Suprapubic skin (tissue), 4 donors: ENCODE results near the gene IL20. TPM values are rescaled to one million over a fixed set of nuclear protein-coding genes. Genes with fewer than 3 reads are reported as not detected.

Experiments used
- DNase-seq, 2 donors: peaks; one replicate each; pipeline ENCODE4 v3.0.0-alpha.2; 2019; ENCODE audit warnings: low spot score in 2 of 2
- H3K27ac ChIP-seq: fragments of 200-600 bp; sonication (generic); one replicate; pipeline ENCODE4 v1.5.1; 2019
- H3K27me3 ChIP-seq: fragments of 200-600 bp; sonication (generic); one replicate; pipeline ENCODE4 v1.5.1; 2019
- H3K36me3 ChIP-seq: fragments of 200-600 bp; sonication (generic); one replicate; pipeline ENCODE4 v1.5.1; 2019
- H3K4me1 ChIP-seq: fragments of 200-600 bp; sonication (generic); one replicate; pipeline ENCODE4 v1.5.1; 2019
- H3K4me3 ChIP-seq: fragments of 200-600 bp; sonication (generic); one replicate; pipeline ENCODE4 v1.5.1; 2019; ENCODE audit warnings: mild to moderate bottlenecking
- H3K9me3 ChIP-seq: fragments of 200-600 bp; sonication (generic); one replicate; pipeline ENCODE4 v1.5.1; 2019
- EP300 ChIP-seq: sonication (generic); formaldehyde crosslinking; IDR thresholded peaks from one replicate; pipeline ENCODE4 v1.6.1; 2017; ENCODE audit warnings: antibody characterized with exemption
- POLR2A ChIP-seq, 2 donors: fragments of 450-650 bp; IDR thresholded peaks; one replicate each; pipeline ENCODE4 v1.6.1; 2017; ENCODE audit warnings: antibody characterized with exemption in 2 of 2, mild to moderate bottlenecking in 2 of 2, moderate library complexity in 2 of 2
- POLR2AphosphoS5 ChIP-seq, 3 donors: sonication (generic); formaldehyde crosslinking; IDR thresholded peaks; one replicate each; pipeline ENCODE4 v1.6.1; 2017; ENCODE audit warnings: antibody characterized with exemption in 3 of 3
- WGBS: methylation state at CpG from one replicate; pipeline ENCODE4 v1.1.5; 2018; 5-methylcytosine and 5-hydroxymethylcytosine counted together
- total RNA-seq, 4 donors: library from RNA; depleted of rRNA; stranded (reverse); fragments of >200 nt; gene quantifications; one replicate each; pipeline ENCODE4 v1.1.0, GENCODE V29; 2016
- TF ChIP-seq, protein P1 (sequence below), 2 donors: fragments of 200-600 bp in 1 of 2; fragments of 450-650 bp in 1 of 2; sonication (generic) in 1 of 2; IDR thresholded peaks; one replicate each; pipeline ENCODE4 v1.5.1; 2016 to 2019; ENCODE audit warnings: antibody characterized with exemption in 2 of 2, mild to moderate bottlenecking in 1 of 2, moderate library complexity in 1 of 2

IL20 gene, protein sequence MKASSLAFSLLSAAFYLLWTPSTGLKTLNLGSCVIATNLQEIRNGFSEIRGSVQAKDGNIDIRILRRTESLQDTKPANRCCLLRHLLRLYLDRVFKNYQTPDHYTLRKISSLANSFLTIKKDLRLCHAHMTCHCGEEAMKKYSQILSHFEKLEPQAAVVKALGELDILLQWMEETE
- 1 to 10 TPM in 2 of 4 donors, under 1 TPM in 1, not detected in 1; 0.76 to 1.4 (median 1.0) TPM for total RNA-seq

DNA sequence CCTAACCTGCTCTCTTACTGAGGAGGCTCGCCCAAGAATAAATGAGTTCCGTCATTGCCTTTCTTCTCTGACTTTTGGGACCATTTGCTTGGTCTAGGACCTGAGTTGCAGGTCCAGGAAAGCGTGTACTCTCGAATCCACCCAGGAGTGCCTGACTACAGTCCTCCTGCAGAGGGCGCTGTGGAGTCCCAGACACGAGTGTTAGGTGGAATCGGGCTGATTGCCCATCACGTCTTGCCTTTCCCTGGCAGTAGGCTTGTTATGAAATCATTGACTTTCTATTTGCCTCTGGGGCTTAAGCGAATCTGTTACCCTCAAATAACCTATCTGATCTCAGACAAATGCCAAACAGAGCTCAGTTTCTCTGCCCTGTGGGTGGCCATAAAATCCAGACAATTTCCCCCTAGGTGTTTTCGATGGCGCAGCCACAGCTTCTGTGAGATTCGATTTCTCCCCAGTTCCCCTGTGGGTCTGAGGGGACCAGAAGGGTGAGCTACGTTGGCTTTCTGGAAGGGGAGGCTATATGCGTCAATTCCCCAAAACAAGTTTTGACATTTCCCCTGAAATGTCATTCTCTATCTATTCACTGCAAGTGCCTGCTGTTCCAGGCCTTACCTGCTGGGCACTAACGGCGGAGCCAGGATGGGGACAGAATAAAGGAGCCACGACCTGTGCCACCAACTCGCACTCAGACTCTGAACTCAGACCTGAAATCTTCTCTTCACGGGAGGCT, at the start of gene IL20:
Gene IL20, plus strand, starts transcription at position 685 of the 733 bp plus-strand sequence. CDS start 230 bp downstream, outside the sequence.
- H3K4me3 ChIP-seq = no peak within 1 kb of the TSS
- no peak for TF ChIP-seq EP300
- TF ChIP-seq, protein P1, sequence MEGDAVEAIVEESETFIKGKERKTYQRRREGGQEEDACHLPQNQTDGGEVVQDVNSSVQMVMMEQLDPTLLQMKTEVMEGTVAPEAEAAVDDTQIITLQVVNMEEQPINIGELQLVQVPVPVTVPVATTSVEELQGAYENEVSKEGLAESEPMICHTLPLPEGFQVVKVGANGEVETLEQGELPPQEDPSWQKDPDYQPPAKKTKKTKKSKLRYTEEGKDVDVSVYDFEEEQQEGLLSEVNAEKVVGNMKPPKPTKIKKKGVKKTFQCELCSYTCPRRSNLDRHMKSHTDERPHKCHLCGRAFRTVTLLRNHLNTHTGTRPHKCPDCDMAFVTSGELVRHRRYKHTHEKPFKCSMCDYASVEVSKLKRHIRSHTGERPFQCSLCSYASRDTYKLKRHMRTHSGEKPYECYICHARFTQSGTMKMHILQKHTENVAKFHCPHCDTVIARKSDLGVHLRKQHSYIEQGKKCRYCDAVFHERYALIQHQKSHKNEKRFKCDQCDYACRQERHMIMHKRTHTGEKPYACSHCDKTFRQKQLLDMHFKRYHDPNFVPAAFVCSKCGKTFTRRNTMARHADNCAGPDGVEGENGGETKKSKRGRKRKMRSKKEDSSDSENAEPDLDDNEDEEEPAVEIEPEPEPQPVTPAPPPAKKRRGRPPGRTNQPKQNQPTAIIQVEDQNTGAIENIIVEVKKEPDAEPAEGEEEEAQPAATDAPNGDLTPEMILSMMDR (IDR thresholded peaks at IDR 0.05) = peak; percentile 71 to 88
- no peak for TF ChIP-seq POLR2A (IDR thresholded peaks at IDR 0.05)
- 35% methylated on average over 19 of the region's 19 CpGs for WGBS

DNA sequence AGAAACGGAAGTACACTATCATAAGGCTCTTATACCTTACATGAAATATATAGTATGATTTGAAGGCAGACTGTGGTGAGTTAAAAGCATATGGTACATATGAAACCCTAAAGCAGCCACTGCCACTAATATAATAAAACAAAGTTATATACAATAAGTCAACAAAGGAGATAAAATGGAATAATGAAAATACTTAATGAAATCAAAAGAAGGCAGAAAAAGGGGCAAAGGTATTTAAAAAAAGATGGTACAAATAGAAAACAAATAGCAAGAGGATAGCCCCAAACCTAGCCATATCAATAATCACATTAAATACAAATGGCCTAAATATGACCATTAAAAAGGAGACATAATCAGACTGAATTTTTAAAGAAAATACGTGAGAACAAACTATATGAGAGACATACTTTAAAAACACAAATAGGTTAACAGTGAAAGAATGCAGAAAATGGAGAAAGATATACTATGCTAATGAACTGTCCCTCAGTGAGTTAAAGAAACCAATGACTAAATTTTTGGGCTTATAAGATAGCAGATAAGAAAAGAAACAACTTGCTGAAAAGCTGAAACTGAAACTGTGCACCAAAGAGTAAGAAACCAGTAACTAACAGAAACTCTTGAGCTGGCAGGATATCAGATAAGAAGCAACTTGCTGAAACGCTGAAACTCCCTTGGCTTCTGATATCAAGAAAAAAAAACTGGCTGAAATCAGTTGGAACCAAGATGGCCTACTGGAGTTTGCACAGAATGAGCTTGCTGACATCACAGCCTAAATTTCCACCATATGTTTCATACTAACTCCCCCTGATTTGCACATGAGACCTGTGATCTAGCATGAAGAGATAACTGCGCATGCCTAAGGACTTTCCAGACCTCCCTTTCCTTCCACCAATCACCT, 48.8 kb upstream of the IL20 start:
- no peak overlapping the region for H3K4me3 ChIP-seq
- no peak overlapping the region for H3K27ac ChIP-seq
- peaks cover 4% of the 10 kb centered on the region for H3K9me3 ChIP-seq
- 62% methylated on average over 4 of the region's 4 CpGs for WGBS
- H3K4me1 ChIP-seq = no peaks in the 10 kb centered on the region
- H3K27me3 ChIP-seq = no peaks in the 10 kb centered on the region
- no peaks in the 10 kb centered on the region for H3K36me3 ChIP-seq
- TF ChIP-seq POLR2AphosphoS5 (IDR thresholded peaks at IDR 0.05) (no peak), EP300 (no peak), POLR2A (IDR thresholded peaks at IDR 0.05) (no peak)
- TF ChIP-seq, protein P1 (IDR thresholded peaks at IDR 0.05) = no peak
- DNase-seq = no peak

More for the DNA sequence above, at the start of gene IL20:
- DNase-seq = peak; percentile 84
- Histone ChIP-seq H3K9me3 (no peaks in the 10 kb centered on the region), H3K27me3 (peaks cover 18% of the 10 kb centered on the region), H3K36me3 (no peaks in the 10 kb centered on the region), H3K4me1 (peaks cover 10% of the 10 kb centered on the region), H3K27ac (no peak within 1 kb of the TSS)

DNA sequence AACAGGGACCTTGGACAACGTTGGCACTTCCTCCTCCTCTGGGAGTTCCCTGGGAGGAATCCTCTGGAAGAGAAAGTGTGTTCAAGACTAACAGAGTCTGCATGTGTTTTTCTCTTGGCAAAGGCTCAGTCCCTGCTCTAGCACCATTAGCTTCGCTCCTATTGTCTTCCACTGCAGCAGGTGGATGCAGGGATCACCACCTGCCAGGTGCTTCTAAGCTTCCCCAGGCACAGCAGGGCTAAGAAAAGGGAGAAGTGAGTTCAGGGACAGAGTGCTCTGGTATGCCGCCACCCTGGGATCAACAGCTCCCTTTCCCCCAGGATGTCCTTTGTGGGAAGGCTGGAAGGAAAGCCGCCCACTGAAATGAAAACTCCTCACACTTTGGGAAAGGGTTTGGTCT, 43.9 kb upstream of the IL20 start:
- H3K36me3 ChIP-seq = no peaks in the 10 kb centered on the region
- H3K9me3 ChIP-seq = no peaks in the 10 kb centered on the region
- H3K4me3 ChIP-seq = no peak overlapping the region
- no peak for DNase-seq
- 75% methylated on average over 4 of the region's 4 CpGs for WGBS
- TF ChIP-seq POLR2A (IDR thresholded peaks at IDR 0.05) (no peak), POLR2AphosphoS5 (IDR thresholded peaks at IDR 0.05) (no peak)
- TF ChIP-seq, protein P1 (IDR thresholded peaks at IDR 0.05) = no peak
- H3K27me3 ChIP-seq = no peaks in the 10 kb centered on the region
- H3K4me1 ChIP-seq = peaks cover 6% of the 10 kb centered on the region
- H3K27ac ChIP-seq = no peak overlapping the region

DNA sequence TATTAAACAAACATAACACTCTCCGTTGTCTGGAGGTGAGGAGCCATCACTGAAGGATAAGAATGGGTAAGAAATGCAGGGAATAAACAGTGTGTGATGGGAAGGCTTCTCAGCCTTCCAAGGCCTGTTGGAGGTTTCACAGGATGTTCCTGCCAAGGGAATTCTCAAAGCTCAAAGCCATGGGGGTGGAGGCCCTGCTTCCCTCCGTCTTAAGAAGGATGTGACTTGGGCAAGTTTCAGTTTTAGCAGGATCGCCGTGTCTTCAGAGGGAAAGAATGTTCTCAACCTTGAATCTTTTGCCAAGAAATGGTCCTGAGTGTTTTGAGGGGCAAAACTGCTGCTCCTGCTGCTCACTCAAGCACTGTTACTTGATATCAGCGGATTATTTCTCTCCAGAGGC, 41.7 kb upstream of the IL20 start:
- peaks cover 6% of the 10 kb centered on the region for H3K4me1 ChIP-seq
- WGBS = 56% methylated on average over 5 of the region's 5 CpGs

More for the DNA sequence above, 41.7 kb upstream of the IL20 start:
- TF ChIP-seq POLR2A (IDR thresholded peaks at IDR 0.05) = no peak
- no peak for TF ChIP-seq POLR2AphosphoS5 (IDR thresholded peaks at IDR 0.05)
- TF ChIP-seq, protein P1 (IDR thresholded peaks at IDR 0.05) = no peak
- TF ChIP-seq EP300 = no peak
- Histone ChIP-seq H3K36me3 (no peaks in the 10 kb centered on the region), H3K27me3 (no peaks in the 10 kb centered on the region), H3K27ac (no peak overlapping the region), H3K4me3 (no peak overlapping the region), H3K9me3 (no peaks in the 10 kb centered on the region)
- DNase-seq = no peak
